HS-27A (cell line): Measurements from ENCODE around the gene PLA2G2A.
"Not testable (repeated sequence)": the region's sequence is repeated elsewhere in the genome, so short reads cannot be mapped to it uniquely, and the experiment has no call there.

ENCODE experiments used
- DNase-seq: peaks from one replicate; pipeline ENCODE4 v3.0.0-alpha.2; 2012; ENCODE audit warnings: low read depth, missing footprints

Gene PLA2G2A

GRCh38 chr1:19973616-19974015, 5.8 kb downstream of the PLA2G2A start:
- no peak for DNase-seq

GRCh38 chr1:19971664-19972063, 7.8 kb downstream of the PLA2G2A start:
- no peak for DNase-seq

DNA sequence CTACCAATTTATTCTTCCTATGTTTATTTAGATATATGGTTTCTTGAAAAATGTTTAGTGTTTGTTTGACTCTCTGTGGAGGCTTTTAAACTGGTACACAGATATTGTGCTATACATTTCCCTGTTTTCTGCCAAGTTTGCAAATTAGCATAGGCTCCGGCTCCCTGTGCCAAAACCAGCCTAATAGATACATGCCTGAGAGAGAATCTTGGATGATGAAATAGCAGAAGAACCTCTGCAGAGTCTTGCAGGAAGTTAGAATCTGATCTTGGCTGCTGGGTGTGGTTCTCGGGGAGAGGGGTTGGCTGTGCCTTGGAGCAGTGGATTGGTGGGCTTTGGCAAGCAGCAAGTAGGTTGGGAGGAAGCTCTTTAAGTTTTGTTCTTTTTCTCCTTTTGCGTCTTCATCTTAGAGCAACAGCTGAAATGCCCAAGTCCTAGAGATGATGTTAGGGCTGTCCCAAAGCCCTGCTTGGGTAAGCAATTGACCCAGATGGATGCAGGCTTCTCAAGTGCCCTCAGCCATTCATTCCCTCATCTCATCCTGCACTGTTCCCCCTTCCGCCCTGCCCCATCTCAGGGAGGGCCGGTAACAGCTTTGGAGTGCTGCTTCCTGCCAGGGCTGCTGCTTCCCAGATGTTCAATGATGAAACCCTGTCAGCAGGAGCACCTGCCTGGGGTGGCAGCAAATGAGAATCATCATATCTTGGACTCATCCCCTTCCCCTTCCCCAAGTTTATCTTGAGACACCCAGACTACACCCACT, 9.3 kb downstream of the PLA2G2A start:
- no peak for DNase-seq

- DNase-seq = no peak
These were observed 11.6 kb downstream of the PLA2G2A start for GRCh38 chr1:19967808-19968207.

DNA sequence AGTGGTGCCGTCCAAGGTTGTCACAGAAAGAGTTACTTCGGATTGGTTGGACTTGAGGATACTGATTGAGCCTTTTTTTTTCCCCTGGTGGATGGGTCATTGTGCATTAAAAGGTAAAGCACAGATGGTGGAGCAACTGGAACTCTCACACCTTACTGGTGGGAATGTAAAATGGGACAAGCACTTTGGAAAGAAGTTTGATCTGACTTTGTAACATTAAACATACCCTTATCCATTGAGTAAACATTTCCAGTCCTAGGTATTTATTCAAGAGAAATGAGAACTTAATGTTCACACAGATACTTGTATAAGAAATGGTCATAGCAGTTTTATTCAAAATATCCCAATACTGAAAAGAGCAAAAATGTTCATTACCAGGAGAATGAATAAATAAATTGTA, 14.9 kb downstream of the PLA2G2A start:
- no peak for DNase-seq

- no peak for DNase-seq
These were observed 15.8 kb downstream of the PLA2G2A start for GRCh38 chr1:19963636-19964035.

DNA sequence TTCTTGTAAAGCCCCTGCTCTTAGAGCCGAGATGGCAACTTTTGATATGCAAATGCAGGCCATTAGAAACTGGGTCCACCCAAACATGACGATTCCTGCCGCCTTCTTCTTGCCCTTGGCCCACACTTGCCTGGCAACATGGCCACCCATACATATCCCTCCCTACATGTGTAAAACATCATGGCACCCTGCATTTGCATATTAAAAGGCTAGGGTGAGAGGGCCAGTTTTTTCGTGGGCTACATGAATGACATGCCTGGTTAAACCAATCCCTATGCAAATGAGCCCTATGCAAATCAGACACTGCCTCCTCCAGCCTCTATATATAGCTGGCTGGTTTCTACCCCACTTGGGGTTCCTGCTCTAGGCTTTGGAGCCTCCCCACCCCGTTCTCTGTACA, 18.8 kb downstream of the PLA2G2A start:
- DNase-seq = no peak

DNA sequence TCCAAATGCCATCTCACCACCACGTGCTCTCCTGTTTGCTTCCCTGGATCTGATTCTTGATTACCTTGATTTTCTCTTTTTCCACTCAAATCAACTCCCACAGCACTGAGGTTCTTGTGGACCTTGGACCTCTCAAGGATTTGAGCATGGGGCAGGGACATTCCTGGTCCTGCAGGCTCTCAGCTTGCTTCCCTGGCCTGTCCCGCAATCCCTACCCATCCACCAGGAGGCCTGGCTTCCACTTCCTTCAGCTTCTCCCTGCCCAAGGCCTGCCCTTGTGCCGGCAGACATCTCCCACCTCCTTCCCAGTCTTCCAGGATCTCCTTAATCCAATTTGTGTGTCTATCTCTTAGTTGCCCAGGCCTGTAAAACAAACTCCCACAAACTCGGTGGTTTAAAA, 21.6 kb downstream of the PLA2G2A start:
- DNase-seq = no peak

- no peak for DNase-seq
These were observed 23.8 kb downstream of the PLA2G2A start for GRCh38 chr1:19955534-19956170.

DNA sequence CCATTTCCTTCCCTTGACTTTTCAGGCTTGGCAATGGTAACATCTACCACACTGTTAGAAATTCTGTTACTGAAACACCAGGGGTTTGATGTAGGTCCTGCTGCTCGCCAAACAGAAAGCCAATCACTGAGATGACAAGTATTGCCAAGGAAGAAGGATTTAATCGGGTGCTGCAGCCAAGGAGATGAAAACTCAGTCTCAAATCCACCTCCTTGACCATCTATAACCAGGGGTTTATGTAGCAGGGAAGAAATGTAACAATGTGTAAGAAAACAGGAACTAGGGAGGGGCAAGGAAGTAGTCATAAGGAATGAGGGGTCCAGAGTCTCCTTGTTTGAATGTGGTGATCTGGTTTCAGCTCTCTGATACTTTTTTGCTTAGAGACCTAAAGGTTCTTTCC, 25.4 kb downstream of the PLA2G2A start:
- DNase-seq = no peak

GRCh38 chr1:19949016-19949415, 30.4 kb downstream of the PLA2G2A start:
- DNase-seq = peak; percentile 23

DNA sequence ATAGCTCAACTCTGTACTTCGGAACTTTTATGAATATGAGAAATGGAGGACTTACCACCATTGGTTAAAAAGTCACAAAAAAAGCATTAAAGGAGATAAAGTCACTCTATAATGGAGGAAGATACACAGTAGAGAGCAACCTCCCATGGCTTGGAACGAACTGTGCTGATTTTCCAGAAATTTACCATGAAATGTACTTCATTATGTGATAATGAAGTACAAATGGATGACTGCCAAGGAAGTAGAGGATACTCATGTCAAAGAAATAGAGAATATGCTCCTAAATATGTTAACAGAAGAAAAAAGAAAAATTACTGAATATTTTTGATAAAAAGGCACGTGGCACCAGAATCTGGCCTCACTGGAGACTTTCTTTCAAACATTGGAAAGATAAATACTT, 32.4 kb downstream of the PLA2G2A start:
- DNase-seq = no peak

DNA sequence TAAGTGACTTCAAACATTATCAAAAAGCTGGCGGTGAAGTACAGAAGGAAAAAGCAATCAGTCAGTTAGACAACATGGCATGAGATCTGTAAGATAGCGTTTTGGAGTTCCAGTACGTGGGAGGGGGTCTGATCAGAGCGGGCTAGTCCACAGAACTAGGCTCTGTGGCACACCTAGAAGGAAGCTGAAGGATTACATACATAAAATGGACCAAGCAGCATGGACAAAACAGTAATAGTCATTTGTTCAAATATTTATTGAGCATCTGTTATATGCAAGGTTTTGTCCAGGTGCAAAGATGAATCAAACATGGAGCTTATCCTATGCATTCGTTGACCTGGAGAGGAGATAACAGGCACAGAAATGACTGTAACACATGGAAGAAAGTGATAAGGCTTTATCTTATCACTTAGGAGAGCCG, 33.1 kb downstream of the PLA2G2A start:
- no peak for DNase-seq

- DNase-seq = no peak
These were observed 33.5 kb downstream of the PLA2G2A start for GRCh38 chr1:19945914-19946313.

- DNase-seq = no peak
These were observed 36.8 kb downstream of the PLA2G2A start for GRCh38 chr1:19942657-19943056.

DNA sequence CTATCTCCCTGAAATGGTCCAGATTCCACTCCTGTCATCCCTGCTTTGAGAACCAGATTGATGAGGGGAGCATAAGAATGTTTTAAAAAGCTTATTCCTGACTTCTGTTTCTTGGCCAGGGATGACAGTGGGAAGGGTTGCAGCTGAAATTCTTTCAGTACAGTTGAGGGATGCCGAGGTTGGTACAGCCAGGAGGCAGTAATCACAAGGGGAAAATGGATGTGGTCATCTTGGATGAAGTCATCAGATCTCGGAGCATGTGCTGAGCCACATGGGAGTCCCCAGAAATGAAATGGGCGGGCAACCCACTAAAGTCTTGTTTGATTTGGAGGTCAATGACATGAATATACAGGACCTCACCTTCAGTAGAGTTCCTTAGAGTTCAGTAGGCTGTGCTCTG, 37.3 kb downstream of the PLA2G2A start:
- no peak for DNase-seq

DNA sequence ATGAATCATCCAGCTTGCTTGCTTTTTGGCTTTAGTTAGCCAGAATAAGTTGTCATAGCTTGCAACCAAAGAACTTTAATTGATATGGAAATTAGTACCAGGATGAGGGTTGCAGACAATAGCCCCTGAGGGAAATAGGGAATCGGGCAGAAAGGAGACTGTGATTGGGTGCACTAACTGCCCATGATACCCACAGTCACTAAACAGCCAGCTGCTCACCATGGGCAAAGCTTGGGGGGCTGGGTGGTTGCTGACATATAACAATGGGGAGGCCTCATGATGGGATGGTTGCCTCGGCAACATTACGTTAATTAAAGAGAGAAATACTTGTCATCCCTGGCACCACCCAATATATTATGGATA, 38.2 kb downstream of the PLA2G2A start:
- DNase-seq = no peak

GRCh38 chr1:19940486-19941205, 38.8 kb downstream of the PLA2G2A start:
- no peak for DNase-seq

DNA sequence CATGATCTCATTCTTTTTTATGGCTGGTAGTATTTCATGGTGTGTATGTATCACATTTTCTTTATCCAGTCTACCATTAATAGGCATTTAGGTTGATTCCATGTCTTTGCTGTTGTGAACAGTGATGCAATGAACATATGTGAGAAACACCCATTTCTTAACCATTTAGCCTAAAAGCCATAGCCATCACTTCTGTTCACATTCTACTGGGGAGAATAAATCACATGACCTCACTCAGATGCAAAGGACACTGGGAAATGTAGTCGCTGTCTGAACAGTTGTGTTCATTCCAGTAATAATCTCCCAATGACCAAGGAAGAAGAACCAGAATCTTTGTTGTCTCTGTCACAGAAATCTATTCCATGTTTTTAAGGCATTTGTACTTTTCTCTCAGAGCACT, 40.9 kb downstream of the PLA2G2A start:
- DNase-seq = no peak

DNA sequence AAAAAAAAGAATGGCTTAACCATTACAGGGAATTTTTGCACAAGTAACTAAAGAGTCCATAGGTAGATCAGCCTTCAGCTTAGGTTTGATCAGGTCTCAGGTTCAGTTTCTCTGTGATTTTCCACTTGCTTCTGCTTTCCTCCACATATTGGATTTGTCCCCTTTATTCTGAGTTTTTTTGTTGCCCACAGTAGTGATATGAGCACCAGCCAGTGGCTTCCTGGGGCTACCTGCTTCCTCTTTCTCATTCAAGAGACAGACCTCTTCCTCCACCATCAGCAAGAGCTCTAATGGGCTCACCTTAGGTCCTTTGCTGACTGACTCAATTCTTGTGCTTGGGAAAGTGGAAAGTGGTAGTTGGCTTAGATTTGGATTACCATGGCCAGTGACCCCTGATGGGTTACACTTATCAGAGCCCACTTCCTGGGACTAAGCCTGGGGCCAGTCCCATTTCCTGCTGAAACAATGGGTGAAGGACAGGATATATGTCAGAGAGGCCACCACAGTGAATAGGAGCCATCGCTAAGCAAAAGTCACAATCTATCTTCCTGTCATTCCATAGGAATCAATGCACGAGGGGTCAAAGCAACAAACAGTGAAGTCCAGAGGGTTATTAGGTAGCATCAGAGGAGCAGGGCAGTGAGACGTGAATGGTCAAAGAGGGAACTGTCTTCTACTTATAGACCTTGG, 43.2 kb downstream of the PLA2G2A start:
- DNase-seq = no peak

GRCh38 chr1:19934336-19934735, 45.1 kb downstream of the PLA2G2A start:
- no peak for DNase-seq

DNA sequence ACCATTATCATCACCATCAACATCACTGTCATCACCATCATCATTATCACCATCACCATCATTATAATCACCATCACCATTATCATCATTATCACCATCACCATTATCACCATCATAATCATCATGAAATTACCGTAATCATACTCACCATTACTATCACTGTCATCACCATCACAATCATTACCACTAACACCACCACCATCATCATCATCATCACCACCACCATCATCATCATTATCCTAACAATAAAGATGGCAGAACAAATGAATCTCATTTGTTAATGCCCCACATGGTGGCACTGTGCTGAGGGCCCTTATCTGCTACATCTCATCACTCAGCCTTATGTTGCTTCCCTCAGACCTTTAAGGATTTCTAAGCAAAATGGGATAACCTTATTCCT, 46.6 kb downstream of the PLA2G2A start:
- no peak for DNase-seq

DNA sequence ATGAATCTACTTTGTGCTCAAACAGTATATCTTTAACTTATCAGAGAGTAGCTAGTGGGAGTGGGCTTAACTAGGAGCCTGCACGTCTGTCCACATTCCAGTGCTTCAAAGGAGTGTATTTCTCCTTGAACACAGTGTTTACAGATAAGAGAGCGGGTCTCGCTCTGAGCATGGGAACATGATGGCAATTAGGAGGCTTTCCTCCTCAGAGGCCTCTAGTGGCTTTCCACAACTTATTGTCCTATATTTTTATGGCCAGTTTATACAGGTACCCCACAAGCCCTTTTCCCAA, 52.3 kb downstream of the PLA2G2A start:
- DNase-seq = not testable (repeated sequence)
